Muscle of arm (tissue), 12 donors: ENCODE results near the gene MYOCOS. TPM values are rescaled to one million over a fixed set of nuclear protein-coding genes. Genes with fewer than 3 reads are reported as not detected.
A peak's percentile ranks its signal among the peaks of the same experiment; 100 is the strongest.

ENCODE experiments used
- DNase-seq: peaks from one replicate; pipeline ENCODE4 v3.0.0-alpha.2; 2013
- polyA plus RNA-seq, 12 donors: library from polyadenylated mRNA; unstranded; fragments of 120-200 nt; gene quantifications; one replicate each; pipeline ENCODE4 v1.2.1, GENCODE V29; 2013; ENCODE audit not compliant: insufficient read length in 12 of 12

MYOCOS gene
- polyA plus RNA-seq, 12 donors: 0.08 to 0.26 (median 0.12) TPM; not detected in 7

GRCh38 chr1:171661076-171661650 is 39.1 kb downstream of the MYOCOS start:
- no peak for DNase-seq

GRCh38 chr1:171663036-171663853 is 41.2 kb downstream of the MYOCOS start:
- peak; percentile 52 for DNase-seq

DNA sequence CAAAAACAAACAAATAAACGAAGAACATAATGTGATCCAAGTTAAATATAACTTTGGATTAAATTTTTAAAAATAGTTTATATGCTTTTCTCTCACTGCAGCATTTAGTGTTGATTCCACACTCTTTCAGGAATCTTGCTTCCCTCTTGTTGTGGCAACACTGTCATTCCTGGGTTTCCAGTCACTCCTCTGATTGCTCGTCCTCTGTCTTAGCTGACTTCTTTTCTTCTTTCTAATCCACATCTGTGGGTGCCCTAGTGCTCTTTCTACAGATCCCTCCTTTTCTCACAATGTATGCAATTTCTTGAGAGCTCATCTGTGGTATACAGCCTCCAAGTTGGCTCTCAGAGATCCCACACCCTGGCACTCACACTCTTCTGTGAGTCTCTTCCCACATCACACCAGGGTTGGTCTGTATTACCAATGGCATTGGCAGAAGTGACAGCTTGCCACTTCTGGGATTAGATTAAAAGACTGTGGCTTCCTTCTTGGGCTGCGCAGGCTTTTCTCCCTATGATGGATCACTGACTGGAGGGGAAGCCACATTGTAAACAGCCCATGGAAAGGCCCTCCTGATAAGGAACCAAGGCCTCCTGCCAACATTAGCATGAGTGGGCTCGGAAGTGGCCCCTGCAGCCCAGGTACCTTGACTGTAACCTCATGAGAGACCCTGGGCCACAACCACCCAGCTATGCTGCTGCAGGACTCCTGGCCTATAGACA is 42.0 kb downstream of the MYOCOS start:
- no peak for DNase-seq

DNA sequence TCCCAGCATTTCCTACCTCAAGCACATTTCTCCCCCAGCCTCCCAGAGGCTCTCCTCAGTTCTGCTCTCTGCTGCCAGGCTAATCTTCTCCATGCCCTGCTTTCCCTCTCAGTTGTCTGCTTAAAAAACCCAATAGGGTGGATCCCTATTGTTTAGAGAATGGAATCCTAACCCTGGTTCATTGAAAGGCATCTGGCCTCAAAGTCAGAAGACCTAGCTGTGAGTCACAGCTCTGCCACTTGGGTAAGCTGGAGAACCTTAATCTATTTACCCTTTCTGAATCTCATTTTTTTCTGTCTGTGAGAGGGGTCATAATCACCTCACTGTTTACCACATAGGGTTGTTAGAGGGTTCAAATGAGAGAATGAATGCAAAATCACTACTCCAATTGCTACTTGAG is 42.9 kb downstream of the MYOCOS start:
- DNase-seq: no peak

- DNase-seq: no peak
Measured at GRCh38 chr1:171666114-171666769, 44.2 kb downstream of the MYOCOS start.

GRCh38 chr1:171668372-171668771 is 46.3 kb downstream of the MYOCOS start:
- DNase-seq: no peak

DNA sequence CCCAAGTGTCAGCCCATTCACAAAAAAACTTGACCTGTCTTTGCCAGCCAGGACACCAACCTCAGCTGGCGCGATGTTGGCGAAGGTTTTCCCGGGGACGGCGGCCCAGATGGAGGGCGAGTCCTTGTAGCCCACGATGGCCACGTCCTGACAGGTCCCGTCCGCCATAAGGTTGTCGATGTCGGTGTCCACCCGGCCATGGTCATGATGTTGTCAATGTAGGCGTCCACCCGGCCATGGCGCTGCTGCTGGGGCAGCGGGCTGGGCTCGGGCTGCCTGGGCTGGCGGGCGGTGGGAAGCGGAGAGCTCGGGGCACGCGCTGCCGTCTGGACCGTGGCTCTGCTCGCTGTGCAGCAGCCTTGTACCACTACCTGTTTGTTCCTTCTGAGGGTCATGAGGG is 48.7 kb downstream of the MYOCOS start:
- DNase-seq: no peak

GRCh38 chr1:171674431-171675405 is 52.7 kb downstream of the MYOCOS start:
- DNase-seq: peak; percentile 57

Other genes with a start within 250 kb of the MYOCOS start
- gene PRRC2C, start 136.7 kb upstream of the MYOCOS start, polyA plus RNA-seq: 100 to 1,000 TPM in 2 of 12 donors, 10 to 100 TPM in 9, not detected in 1; 58.5 to 148 (median 72.7) TPM
- 10 to 100 TPM in 1 of 12 donors, 1 to 10 TPM in 10, not detected in 1; 1.6 to 13.9 (median 5.9) TPM for gene MYOC, start 30.4 kb downstream of the MYOCOS start, polyA plus RNA-seq
- gene VAMP4, start 119.8 kb downstream of the MYOCOS start, polyA plus RNA-seq: 10 to 100 TPM in 10 of 12 donors, 1 to 10 TPM in 1, not detected in 1; 7.2 to 34.3 (median 11.8) TPM
- gene METTL13, start 159.4 kb downstream of the MYOCOS start, polyA plus RNA-seq: 10 to 100 TPM in 11 of 12 donors, not detected in 1; 18.0 to 28.4 (median 22.8) TPM
- 1 to 10 TPM in 11 of 12 donors, not detected in 1; 2.6 to 6.3 (median 4.2) TPM for gene DNM3, start 219.3 kb downstream of the MYOCOS start, polyA plus RNA-seq